Fibroblast of lung (primary cell): ENCODE data around the gene TSPAN1. TPM values are rescaled to one million over a fixed set of nuclear protein-coding genes. Genes with fewer than 3 reads are reported as not detected.

Source experiments
- DNase-seq, 2 donors: peaks; one replicate each; pipeline versions ENCODE4 v3.0.0 to v3.0.0-alpha.2; 2010; ENCODE audit warnings: low read depth in 2 of 2
- H2AFZ ChIP-seq: 2 replicates; pipeline ENCODE4 v1.5.1; 2012; ENCODE audit warnings: low read length, control low read depth, inconsistent platforms
- H3K27ac ChIP-seq: 2 replicates; pipeline ENCODE4 v1.5.1; 2011; ENCODE audit warnings: low read length, control low read depth; ENCODE audit not compliant: insufficient read depth
- H3K27me3 ChIP-seq: 2 replicates; pipeline ENCODE4 v1.5.1; 2011; ENCODE audit warnings: mild to moderate bottlenecking, low read length; ENCODE audit not compliant: control insufficient read depth, insufficient read depth
- H3K36me3 ChIP-seq: 2 replicates; pipeline ENCODE4 v1.5.1; 2011; ENCODE audit warnings: low read length; ENCODE audit not compliant: control insufficient read depth, insufficient read depth
- H3K4me1 ChIP-seq: 2 replicates; pipeline ENCODE4 v1.5.1; 2011; ENCODE audit warnings: low read length; ENCODE audit not compliant: control insufficient read depth, insufficient read depth; ENCODE audit errors: extremely low read depth
- H3K4me2 ChIP-seq: 2 replicates; pipeline ENCODE4 v1.5.1; 2011; ENCODE audit warnings: low read length, control low read depth; ENCODE audit not compliant: insufficient read depth; ENCODE audit errors: extremely low read depth
- H3K4me3 ChIP-seq, 4 experiments: fragments of 200-600 bp in 1 of 4; sonication (generic) in 1 of 4; replicated peaks in 1 of 4; 2 replicates each; pipeline ENCODE4 v1.5.1; 2011 to 2016; ENCODE audit warnings: low read length in 4 of 4, low read depth in 3 of 4, mild to moderate bottlenecking in 3 of 4, control low read depth in 2 of 4, inconsistent platforms in 1 of 4, mixed read lengths in 1 of 4; ENCODE audit not compliant: insufficient read depth in 1 of 4; ENCODE audit errors: control extremely low read depth in 1 of 4
- H3K79me2 ChIP-seq: 2 replicates; pipeline ENCODE4 v1.5.1; 2012; ENCODE audit warnings: mild to moderate bottlenecking, low read length, inconsistent platforms; ENCODE audit not compliant: control insufficient read depth, insufficient read depth
- H3K9ac ChIP-seq: 2 replicates; pipeline ENCODE4 v1.5.1; 2011; ENCODE audit warnings: mild to moderate bottlenecking, low read length, control low read depth; ENCODE audit not compliant: insufficient read depth
- H3K9me3 ChIP-seq: 2 replicates; pipeline ENCODE4 v1.5.1; 2012; ENCODE audit warnings: low read depth, low read length; ENCODE audit not compliant: control insufficient read depth, insufficient read depth
- H4K20me1 ChIP-seq: 2 replicates; pipeline ENCODE4 v1.5.1; 2011; ENCODE audit warnings: low read length; ENCODE audit not compliant: control insufficient read depth, insufficient read depth; ENCODE audit errors: extremely low read depth
- CTCF ChIP-seq, 2 donors: IDR thresholded peaks in 1 of 2; conservative IDR thresholded peaks in 1 of 2; 1 replicate in 1 of 2; 2 replicates in 1 of 2; pipeline ENCODE4 v1.5.1; 2011 to 2012; ENCODE audit warnings: low read length in 2 of 2, control low read depth in 1 of 2, inconsistent platforms in 1 of 2, low read depth in 1 of 2, mild to moderate bottlenecking in 1 of 2
- EZH2 ChIP-seq: IDR thresholded peaks from 2 replicates; pipeline ENCODE4 v1.5.1; 2012; ENCODE audit warnings: low read length, control low read depth, mild to moderate bottlenecking; ENCODE audit errors: missing control alignments
- polyA plus RNA-seq, 2 donors: library from polyadenylated mRNA; depleted of rRNA in 1 of 2; stranded (reverse) in 1 of 2; unstranded in 1 of 2; fragments of >200 nt; gene quantifications; 2 replicates each; pipeline ENCODE4 v1.2.1, GENCODE V29; 2011 to 2012; ENCODE audit warnings: missing spikeins in 1 of 2
- total RNA-seq: library from RNA; depleted of rRNA; stranded (reverse); fragments of >200 nt; gene quantifications from 2 replicates; pipeline ENCODE4 v1.2.1, GENCODE V29; 2014

Gene TSPAN1
- total and polyA plus RNA-seq, 2 donors (not counting 1 experiment from before 2014, with no cell fraction given) = 0.17 to 0.94 TPM

DNA sequence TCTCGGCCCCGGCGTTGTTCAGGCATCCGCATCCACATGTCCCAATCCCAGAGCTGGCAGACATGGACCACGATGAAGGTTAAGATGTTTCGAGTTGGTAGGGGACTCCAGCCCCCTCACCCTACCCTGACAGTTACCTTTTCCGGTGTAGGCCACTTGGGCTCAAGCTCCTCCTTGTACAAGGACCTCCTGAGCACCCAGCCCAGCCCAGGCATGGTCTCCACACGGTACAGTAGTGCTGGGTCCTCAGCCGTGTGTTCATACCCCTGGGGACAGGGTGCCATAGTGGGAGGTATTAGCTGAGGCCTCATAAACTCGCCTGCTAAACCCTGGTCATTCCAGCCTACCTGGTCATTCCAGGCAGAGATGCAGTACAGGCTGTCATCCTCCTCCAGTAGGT is 17.3 kb downstream of the TSPAN1 start:
- Histone ChIP-seq H3K27ac (no peak overlapping the region), H3K4me1 (no peaks in the 10 kb centered on the region), H3K4me3 (no peak overlapping the region), H3K4me2 (no peak overlapping the region), H3K9ac (no peak overlapping the region), H3K9me3 (no peaks in the 10 kb centered on the region), H3K79me2 (no peaks in the 10 kb centered on the region), H3K36me3 (peaks cover 23% of the 10 kb centered on the region), H3K27me3 (no peaks in the 10 kb centered on the region), H4K20me1 (no peaks in the 10 kb centered on the region), H2AFZ (no peak overlapping the region)
- no peak for DNase-seq
- TF ChIP-seq EZH2 = no peak
- TF ChIP-seq CTCF (conservative IDR thresholded peaks at IDR 0.05 in 1 of 2, IDR thresholded peaks at IDR 0.05 in 1 of 2; ENCODE audit: low read depth in 1 of 2, low read length in 2 of 2) = no peak

- H3K79me2 ChIP-seq = peaks cover 2% of the 10 kb centered on the region
- H3K9ac ChIP-seq = no peak overlapping the region
- H3K4me2 ChIP-seq = no peak overlapping the region
- H3K27ac ChIP-seq = no peak overlapping the region
- DNase-seq = no peak
- no peak for TF ChIP-seq EZH2
- TF ChIP-seq CTCF (conservative IDR thresholded peaks at IDR 0.05 in 1 of 2, IDR thresholded peaks at IDR 0.05 in 1 of 2; ENCODE audit: low read depth in 1 of 2, low read length in 2 of 2) = no peak
- H4K20me1 ChIP-seq = no peaks in the 10 kb centered on the region
- H3K4me3 ChIP-seq = no peak overlapping the region
- H3K4me1 ChIP-seq = peaks cover 2% of the 10 kb centered on the region
- H3K36me3 ChIP-seq = peaks cover 20% of the 10 kb centered on the region
- no peaks in the 10 kb centered on the region for H3K9me3 ChIP-seq
- no peaks in the 10 kb centered on the region for H3K27me3 ChIP-seq
- H2AFZ ChIP-seq = no peak overlapping the region
Observed at GRCh38 chr1:46193285-46193684, 18.4 kb downstream of the TSPAN1 start.

GRCh38 chr1:46193984-46194570 is 19.2 kb downstream of the TSPAN1 start:
- Histone ChIP-seq H3K36me3 (peaks cover 20% of the 10 kb centered on the region), H3K4me3 (no peak overlapping the region), H3K27me3 (no peaks in the 10 kb centered on the region), H2AFZ (no peak overlapping the region), H3K9ac (no peak overlapping the region), H4K20me1 (no peaks in the 10 kb centered on the region), H3K4me1 (peaks cover 2% of the 10 kb centered on the region), H3K27ac (no peak overlapping the region), H3K9me3 (no peaks in the 10 kb centered on the region), H3K4me2 (no peak overlapping the region), H3K79me2 (peaks cover 2% of the 10 kb centered on the region)
- TF ChIP-seq EZH2 (no peak), CTCF (conservative IDR thresholded peaks at IDR 0.05 in 1 of 2, IDR thresholded peaks at IDR 0.05 in 1 of 2; ENCODE audit: low read depth in 1 of 2, low read length in 2 of 2) (no peak)
- DNase-seq = no peak
